M059J (cell line): ENCODE measurements around the gene C19orf33. TPM values are rescaled to one million over a fixed set of nuclear protein-coding genes. Genes with fewer than 3 reads are reported as not detected.
"Not testable (repeated sequence)": the region's sequence is repeated elsewhere in the genome, so short reads cannot be mapped to it uniquely, and the experiment has no call there.

Experiments used
- DNase-seq: peaks from one replicate; pipeline ENCODE4 v3.0.0-alpha.2; 2012; ENCODE audit warnings: low read depth
- total RNA-seq: library from RNA; depleted of rRNA; stranded (reverse); fragments of >200 nt; shearing (Covaris generic); gene quantifications from 2 replicates; pipeline ENCODE4 v1.2.3, GENCODE V29; 2014; rRNA removed

C19orf33 gene
- total RNA-seq, 1 experiment from 2014 or later = not detected

GRCh38 chr19:38339011-38339410, 35.0 kb downstream of the C19orf33 start:
- DNase-seq = not testable (repeated sequence)

- no peak for DNase-seq
These were observed 36.9 kb downstream of the C19orf33 start for GRCh38 chr19:38340927-38341326.

GRCh38 chr19:38346837-38347236, 42.8 kb downstream of the C19orf33 start:
- no peak for DNase-seq

- peak; percentile 25 for DNase-seq
These were observed 46.8 kb downstream of the C19orf33 start for GRCh38 chr19:38350883-38351282.

- no peak for DNase-seq
These were observed 47.9 kb downstream of the C19orf33 start for GRCh38 chr19:38351865-38352395.

GRCh38 chr19:38352611-38353010, 48.6 kb downstream of the C19orf33 start:
- no peak for DNase-seq

Other genes starting within 250 kb of the C19orf33 start
- gene DPF1, start 80.0 kb upstream of the C19orf33 start, total RNA-seq = 8.3 and 18.3 TPM in 2 replicates
- gene PPP1R14A, start 47.9 kb upstream of the C19orf33 start, total RNA-seq = not detected in 2 replicates
- gene SPINT2, start 39.7 kb upstream of the C19orf33 start, total RNA-seq = 8.5 and 8.9 TPM in 2 replicates
- 88.9 and 114 TPM in 2 replicates for gene YIF1B, start 11.7 kb downstream of the C19orf33 start, total RNA-seq
- gene KCNK6, start 15.6 kb downstream of the C19orf33 start, total RNA-seq = 0.91 and 2.3 TPM in 2 replicates
- gene CATSPERG, start 31.6 kb downstream of the C19orf33 start, total RNA-seq = 0.15 TPM in 1 of 2 replicates, not detected in the other
- gene PSMD8, start 70.3 kb downstream of the C19orf33 start, total RNA-seq = 342 and 489 TPM in 2 replicates
- 0.64 TPM in 1 of 2 replicates, not detected in the other for gene GGN, start 83.8 kb downstream of the C19orf33 start, total RNA-seq
- 1.7 and 3.5 TPM in 2 replicates for gene SPRED3, start 84.4 kb downstream of the C19orf33 start, total RNA-seq
- 7.6 and 10.5 TPM in 2 replicates for gene FAM98C, start 98.8 kb downstream of the C19orf33 start, total RNA-seq
- not detected in 2 replicates for gene RASGRP4, start 122.0 kb downstream of the C19orf33 start, total RNA-seq
- gene RYR1, start 129.4 kb downstream of the C19orf33 start, total RNA-seq = not detected in 2 replicates